ENCODE measurements around the gene DIPK1A.

DNA sequence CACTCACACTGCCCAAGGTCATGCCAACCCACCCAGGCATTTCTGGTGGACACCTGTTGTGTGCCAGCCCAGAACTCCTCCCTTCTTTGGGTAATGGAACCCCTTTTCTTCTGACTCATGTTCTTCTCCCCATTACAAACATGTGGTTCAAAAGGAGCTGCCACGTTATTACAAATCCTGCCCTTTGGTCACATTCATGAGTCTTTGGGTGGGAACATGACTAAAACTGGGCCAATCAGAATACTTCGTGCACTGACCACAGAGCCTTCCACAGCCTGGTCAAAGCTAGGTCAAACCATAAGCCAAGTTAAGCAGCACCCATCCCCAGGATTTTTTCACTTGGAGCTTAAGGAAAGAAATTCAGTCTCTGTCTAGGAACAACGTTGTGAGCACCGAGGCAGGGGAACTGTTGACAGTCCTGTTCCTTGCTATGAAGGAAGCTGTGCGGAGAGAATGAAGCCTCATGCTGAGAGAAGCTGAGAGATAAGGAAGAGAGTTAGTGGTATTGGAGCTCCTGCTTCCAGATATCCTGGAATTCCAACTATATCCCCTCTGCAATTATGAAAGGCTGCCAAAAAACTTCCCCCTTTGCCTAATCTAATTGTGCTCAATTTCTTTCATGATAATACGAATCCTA, 46.8 kb upstream of the DIPK1A start:
- TF ChIP-seq SPI1 (IDR thresholded peaks at IDR 0.05; ENCODE audit: low read depth, low read length) (no peak), POLR2AphosphoS5 (IDR thresholded peaks at IDR 0.05; ENCODE audit: low read depth, low read length) (no peak), POU2F2 (IDR thresholded peaks at IDR 0.05; ENCODE audit: low read depth, low read length) (no peak), POLR2A (IDR thresholded peaks at IDR 0.05; ENCODE audit: low read depth, low read length) (no peak)
